Measurements from ENCODE around the gene DGCR6.
"Not testable (repeated sequence)": the region's sequence is repeated elsewhere in the genome, so short reads cannot be mapped to it uniquely, and the experiment has no call there.

DGCR6 gene

GRCh38 chr22:18961201-18961600 lies 55.1 kb downstream of the DGCR6 start:
- not testable (repeated sequence) for DNase-seq
